Common myeloid progenitor, CD34-positive (primary cell): Measurements from ENCODE around the gene CLEC11A.

Experiments
- CTCF ChIA-PET: fragments of 350-600 bp; sonication (Branson Sonifier 250); formaldehyde crosslinking; loops from one replicate; lab custom pipeline; 2021; ENCODE audit warnings: antibody characterized with exemption; lab: Charles Lee
- POLR2A ChIA-PET: fragments of 350-600 bp; sonication (Branson Sonifier 250); formaldehyde crosslinking; loops from one replicate; lab custom pipeline; 2021; ENCODE audit warnings: antibody characterized with exemption; lab: Charles Lee
- DNase-seq, 3 donors: peaks; one replicate each; pipeline versions ENCODE4 v3.0.0 to v3.0.0-alpha.2; 2013
- H3K27ac ChIP-seq, 2 experiments: 1 replicate in 1 of 2; 2 replicates in 1 of 2; pipeline ENCODE4 v1.7.0; 2013; ENCODE audit warnings: inconsistent platforms in 2 of 2, low read length in 2 of 2, mild to moderate bottlenecking in 2 of 2, low read depth in 1 of 2, moderate library complexity in 1 of 2; ENCODE audit not compliant: severe bottlenecking in 2 of 2, insufficient read depth in 1 of 2, poor library complexity in 1 of 2
- H3K27me3 ChIP-seq, 5 experiments: replicated peaks in 2 of 5; 1 replicate in 3 of 5; 2 replicates in 2 of 5; pipeline versions ENCODE4 v1.6.1 to v1.7.0; 2013; ENCODE audit warnings: low read length in 4 of 5, mild to moderate bottlenecking in 2 of 5, moderate library complexity in 2 of 5, inconsistent platforms in 1 of 5; ENCODE audit not compliant: insufficient read depth in 5 of 5, control insufficient read depth in 4 of 5
- H3K36me3 ChIP-seq, 4 experiments: 1 replicate in 2 of 4; 2 replicates in 2 of 4; pipeline versions ENCODE4 v1.6.1 to v1.7.0; 2013; ENCODE audit warnings: low read length in 3 of 4, control low read depth in 1 of 4, mild to moderate bottlenecking in 1 of 4; ENCODE audit not compliant: control insufficient read depth in 4 of 4, insufficient read depth in 4 of 4
- H3K4me1 ChIP-seq, 4 experiments: 1 replicate in 3 of 4; 2 replicates in 1 of 4; pipeline versions ENCODE4 v1.6.1 to v1.7.1; 2013; ENCODE audit warnings: low read length in 3 of 4, mild to moderate bottlenecking in 3 of 4, control low read depth in 1 of 4, inconsistent platforms in 1 of 4, moderate library complexity in 1 of 4; ENCODE audit not compliant: control insufficient read depth in 4 of 4, insufficient read depth in 4 of 4; ENCODE audit errors: control extremely low read depth in 1 of 4
- H3K4me3 ChIP-seq, 7 experiments: 1 replicate in 4 of 7; 2 replicates in 3 of 7; pipeline versions ENCODE4 v1.5.1 to v1.7.0; 2013; ENCODE audit warnings: mild to moderate bottlenecking in 7 of 7, low read length in 6 of 7, moderate library complexity in 6 of 7, inconsistent platforms in 2 of 7, low read depth in 2 of 7, control low read depth in 1 of 7; ENCODE audit not compliant: insufficient read depth in 4 of 7, control insufficient read depth in 1 of 7; ENCODE audit errors: extremely low read depth in 1 of 7
- H3K9me3 ChIP-seq, 5 experiments: 1 replicate in 4 of 5; 2 replicates in 1 of 5; pipeline versions ENCODE4 v1.6.1 to v1.7.1; 2013; ENCODE audit warnings: low read length in 4 of 5, mild to moderate bottlenecking in 2 of 5, inconsistent platforms in 1 of 5, low read depth in 1 of 5, moderate library complexity in 1 of 5; ENCODE audit not compliant: control insufficient read depth in 4 of 5, insufficient read depth in 2 of 5; ENCODE audit errors: control extremely low read depth in 1 of 5
- WGBS: methylation state at CpG from one replicate; pipeline ENCODE4 v1.1.5; 2013; ENCODE audit not compliant: insufficient coverage; 5-methylcytosine and 5-hydroxymethylcytosine counted together

CLEC11A gene

GRCh38 chr19:50688766-50689165, 34.4 kb upstream of the CLEC11A start:
- no peak for DNase-seq
- 86% methylated on average over 2 of the region's 19 CpGs for WGBS
- peaks cover 0 to 95% (median 37%) of the 10 kb centered on the region in 5 experiments for H3K27me3 ChIP-seq
- H3K36me3 ChIP-seq, result no peaks in the 10 kb centered on the region
- H3K9me3 ChIP-seq, result no peaks in the 10 kb centered on the region
- H3K27ac ChIP-seq, result no peak overlapping the region
- no peak overlapping the region for H3K4me3 ChIP-seq
- ChIA-PET CTCF (interaction anchor here (1.9 kb wide), 1 partner anchor 95 kb away, joined by 6 read pairs; no protein-coding TSS in a partner anchor), POLR2A (no interaction called here)
- H3K4me1 ChIP-seq, result no peaks in the 10 kb centered on the region

DNA sequence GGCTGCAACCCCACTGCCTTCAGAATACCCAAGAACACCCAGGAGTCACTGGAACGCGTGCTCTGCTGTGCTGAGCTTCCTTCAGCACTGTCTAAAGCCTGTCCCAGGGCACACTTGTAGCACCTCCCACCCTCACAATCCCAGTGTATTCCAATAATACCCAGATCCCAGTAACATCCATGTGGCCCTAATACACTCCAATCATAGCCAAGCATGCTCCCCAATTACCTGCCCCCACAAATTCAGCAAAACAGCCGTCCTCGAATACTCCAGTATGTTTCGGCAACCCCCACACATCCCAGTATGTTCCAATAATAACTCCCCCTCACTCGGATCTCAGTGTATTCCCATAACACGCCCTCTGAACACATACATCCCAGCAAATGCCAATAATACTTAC, 32.7 kb upstream of the CLEC11A start:
- Histone ChIP-seq H3K36me3 (no peaks in the 10 kb centered on the region), H3K4me1 (peaks cover 0 to 1% (median under 1%) of the 10 kb centered on the region in 4 experiments), H3K27ac (no peak overlapping the region), H3K9me3 (no peaks in the 10 kb centered on the region), H3K4me3 (no peak overlapping the region), H3K27me3 (peaks cover 0 to 94% (median 34%) of the 10 kb centered on the region in 5 experiments)
- ChIA-PET POLR2A (no interaction called here), CTCF (interaction anchor here (0.8 to 1.9 kb wide), 3 partner anchors 9 to 94 kb away, joined by 3 to 6 read pairs (median 3); no protein-coding TSS in a partner anchor)
- 78% methylated on average over 7 of the region's 7 CpGs for WGBS
- DNase-seq, result no peak

GRCh38 chr19:50693064-50693975, 29.8 kb upstream of the CLEC11A start:
- peaks cover 0 to 94% (median 39%) of the 10 kb centered on the region in 5 experiments for H3K27me3 ChIP-seq

GRCh38 chr19:50694815-50695145, 28.4 kb upstream of the CLEC11A start:
- Histone ChIP-seq H3K36me3 (no peaks in the 10 kb centered on the region), H3K27ac (no peak overlapping the region), H3K27me3 (peaks cover 0 to 93% (median 43%) of the 10 kb centered on the region in 5 experiments), H3K4me3 (no peak overlapping the region), H3K4me1 (peaks cover 0 to 3% (median 2%) of the 10 kb centered on the region in 4 experiments), H3K9me3 (no peaks in the 10 kb centered on the region)
- POLR2A ChIA-PET, result no interaction called here
- DNase-seq, result no peak
- CTCF ChIA-PET, result no interaction called here
- 3% methylated on average over 28 of the region's 51 CpGs for WGBS

More at GRCh38 chr19:50693064-50693975, 29.8 kb upstream of the CLEC11A start:
- Histone ChIP-seq H3K4me1 (peaks cover 0 to 3% (median 2%) of the 10 kb centered on the region in 4 experiments), H3K27ac (no peak overlapping the region), H3K36me3 (no peaks in the 10 kb centered on the region), H3K4me3 (no peak overlapping the region), H3K9me3 (no peaks in the 10 kb centered on the region)
- no peak for DNase-seq
- WGBS, result 9% methylated on average over 16 of the region's 23 CpGs
- CTCF ChIA-PET, result no interaction called here
- POLR2A ChIA-PET, result no interaction called here

DNA sequence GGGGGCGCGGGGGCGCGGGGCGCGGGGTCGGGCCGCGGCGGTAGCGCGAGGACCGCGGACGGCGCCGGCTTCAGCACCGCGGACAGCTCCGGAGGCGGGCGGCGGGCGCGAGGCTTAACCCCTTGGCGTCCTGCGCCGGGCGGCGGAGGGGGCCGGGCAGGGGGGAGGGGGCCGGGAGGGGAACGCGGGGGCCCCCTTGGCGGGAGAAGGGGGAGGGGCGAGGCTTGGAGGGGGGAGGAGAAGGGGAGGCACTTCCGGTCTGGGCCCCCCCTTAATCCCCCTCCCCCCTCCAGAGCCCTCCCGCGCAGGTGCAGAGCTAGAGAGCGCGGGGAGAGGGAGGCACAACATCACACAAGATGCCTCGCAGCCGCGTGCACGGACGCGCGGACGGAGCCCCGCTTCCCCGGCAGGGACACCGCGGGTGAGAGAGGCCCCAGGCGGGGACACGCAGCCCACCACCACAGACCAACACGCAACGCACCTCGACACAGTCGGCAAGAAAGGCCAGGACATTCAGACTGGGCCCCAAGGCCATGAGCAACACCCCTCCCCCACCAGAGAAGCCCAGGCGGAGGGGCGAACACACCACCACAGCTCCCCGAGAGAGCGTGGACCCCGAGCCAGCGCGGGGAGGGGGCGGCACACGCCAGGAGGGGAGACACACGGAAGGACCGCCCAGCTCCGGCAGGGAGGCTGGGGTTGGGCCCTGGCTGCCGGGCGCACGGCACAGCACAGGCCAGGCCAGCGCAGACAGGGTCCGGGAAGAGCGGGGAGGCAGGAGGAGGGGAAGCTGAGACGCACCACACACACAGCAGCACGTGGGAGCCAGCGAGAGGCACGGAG, 27.7 kb upstream of the CLEC11A start:
- Histone ChIP-seq H3K9me3 (no peaks in the 10 kb centered on the region), H3K4me3 (no peak overlapping the region), H3K27me3 (peaks cover 0 to 92% (median 39%) of the 10 kb centered on the region in 5 experiments), H3K4me1 (peaks cover 0 to 3% (median 2%) of the 10 kb centered on the region in 4 experiments), H3K27ac (no peak overlapping the region), H3K36me3 (no peaks in the 10 kb centered on the region)
- peak in 2 of 3 donors; percentile 63 to 69 for DNase-seq
- 1% methylated on average over 31 of the region's 81 CpGs for WGBS
- CTCF ChIA-PET, result no interaction called here
- POLR2A ChIA-PET, result interaction anchor here (0.6 kb wide), 1 partner anchor 89 kb away, joined by 3 read pairs; no protein-coding TSS in a partner anchor

DNA sequence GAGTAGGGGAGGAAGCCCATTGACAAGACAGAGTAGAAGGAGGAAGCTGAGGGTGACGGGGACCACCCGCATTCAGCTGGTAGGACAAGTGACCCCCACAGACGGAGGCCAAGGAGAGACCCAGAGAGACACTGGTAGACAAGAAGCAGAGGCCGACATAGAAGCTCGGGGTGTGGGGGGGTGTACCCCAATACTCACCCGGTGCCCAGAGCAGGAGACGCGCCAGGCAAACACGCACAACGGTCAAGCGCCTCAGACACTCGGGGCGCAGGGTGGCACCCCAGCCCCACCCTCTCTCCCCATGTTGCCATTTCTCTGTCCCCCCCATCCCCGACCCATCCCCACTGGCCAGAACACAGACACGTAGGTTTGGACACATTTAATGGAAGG, 27.1 kb upstream of the CLEC11A start:
- H3K9me3 ChIP-seq, result no peaks in the 10 kb centered on the region
- peaks cover 0 to 3% (median 2%) of the 10 kb centered on the region in 4 experiments for H3K4me1 ChIP-seq
- ChIA-PET CTCF (no interaction called here), POLR2A (no interaction called here)
- DNase-seq, result no peak
- 56% methylated on average over 13 of the region's 15 CpGs for WGBS
- no peaks in the 10 kb centered on the region for H3K36me3 ChIP-seq
- H3K27ac ChIP-seq, result no peak overlapping the region
- no peak overlapping the region for H3K4me3 ChIP-seq
- peaks cover 0 to 91% (median 39%) of the 10 kb centered on the region in 5 experiments for H3K27me3 ChIP-seq
